Endothelial cell of umbilical vein (primary cell): ENCODE results near the gene NXPE2. TPM values are rescaled to one million over a fixed set of nuclear protein-coding genes. Genes with fewer than 3 reads are reported as not detected.
A peak's percentile ranks its signal among the peaks of the same experiment; 100 is the strongest.
"Not testable (repeated sequence)": the region's sequence is repeated elsewhere in the genome, so short reads cannot be mapped to it uniquely, and the experiment has no call there.

ENCODE experiments used
- Bru-seq: library from RNA; stranded (reverse); fragments of 400-500 nt; gene quantifications from one replicate; lab custom pipeline; 2021; lab: Mats Ljungman, UMichigan
- BruChase-seq, 2 experiments: library from RNA; stranded (reverse); fragments of 400-500 nt; gene quantifications; one replicate each; lab custom pipeline; 2021; lab: Mats Ljungman, UMichigan
- BruUV-seq: library from RNA; stranded (reverse); fragments of 400-500 nt; replicated peaks from 2 replicates; lab custom pipeline; 2021; lab: Mats Ljungman, UMichigan
- CTCF ChIA-PET: fragments of 300-600, 350-600 bp; sonication (Branson Sonifier 250); formaldehyde crosslinking; loops from one replicate; lab custom pipeline; 2021; ENCODE audit warnings: antibody characterized with exemption, inconsistent platforms; lab: Charles Lee
- POLR2A ChIA-PET: fragments of 300-600, 350-600 bp; sonication (Branson Sonifier 250); formaldehyde crosslinking; loops from one replicate; lab custom pipeline; 2021; ENCODE audit warnings: antibody characterized with exemption, inconsistent platforms; lab: Charles Lee
- DNase-seq: peaks from one replicate; pipeline ENCODE4 v3.0.0-alpha.2; 2011; ENCODE audit warnings: low read depth, low spot score
- FAIRE-seq: peaks from 2 replicates; lab custom pipeline; 2011; peaks lifted over from hg19 to GRCh38; lab: Jason Lieb, UNC
- H2AFZ ChIP-seq: 2 replicates; pipeline ENCODE4 v1.6.0; 2012; ENCODE audit warnings: low read depth, low read length, control low read depth, inconsistent platforms
- H3K27ac ChIP-seq: 2 replicates; pipeline ENCODE4 v1.5.1; 2011; ENCODE audit warnings: low read depth, mild to moderate bottlenecking, control low read depth, low read length, moderate library complexity; ENCODE audit not compliant: insufficient read depth
- H3K27me3 ChIP-seq, 2 experiments: 2 replicates each; pipeline versions ENCODE4 v1.6.0 to v1.6.1; 2011; ENCODE audit warnings: low read length in 2 of 2, mixed read lengths in 1 of 2; ENCODE audit not compliant: control insufficient read depth in 2 of 2, insufficient read depth in 2 of 2
- H3K36me3 ChIP-seq, 2 experiments: 2 replicates in 1 of 2; 3 replicates in 1 of 2; pipeline ENCODE4 v1.5.1; 2011; ENCODE audit warnings: low read length in 2 of 2, mild to moderate bottlenecking in 1 of 2, moderate library complexity in 1 of 2; ENCODE audit not compliant: control insufficient read depth in 2 of 2, insufficient read depth in 2 of 2; ENCODE audit errors: extremely low read depth in 1 of 2
- H3K4me1 ChIP-seq: 3 replicates; pipeline ENCODE4 v1.5.1; 2011; ENCODE audit warnings: mild to moderate bottlenecking, low read length; ENCODE audit not compliant: control insufficient read depth, insufficient read depth; ENCODE audit errors: extremely low read depth
- H3K4me2 ChIP-seq: 2 replicates; pipeline ENCODE4 v1.6.1; 2011; ENCODE audit warnings: low read length, control low read depth, mixed read lengths; ENCODE audit not compliant: insufficient read depth
- H3K4me3 ChIP-seq, 3 experiments: fragments of 200-600 bp in 1 of 3; sonication (generic), shearing (Covaris generic) in 1 of 3; replicated peaks in 1 of 3; 2 replicates each; pipeline ENCODE4 v1.5.1; 2011 to 2016; ENCODE audit warnings: control low read depth in 3 of 3, low read length in 3 of 3, mild to moderate bottlenecking in 2 of 3, inconsistent platforms in 1 of 3, low read depth in 1 of 3, moderate library complexity in 1 of 3; ENCODE audit not compliant: insufficient read depth in 1 of 3
- H3K79me2 ChIP-seq: 2 replicates; pipeline ENCODE4 v1.6.0; 2012; ENCODE audit warnings: low read length, inconsistent platforms; ENCODE audit not compliant: control insufficient read depth, insufficient read depth
- H3K9ac ChIP-seq: replicated peaks from 2 replicates; pipeline ENCODE3; 2011; ENCODE audit warnings: low read length, control low read depth; ENCODE audit not compliant: insufficient read depth; ENCODE audit errors: extremely low read depth
- H3K9me1 ChIP-seq: replicated peaks from 3 replicates; pipeline ENCODE4 v1.6.0; 2011; ENCODE audit warnings: mild to moderate bottlenecking, low read length; ENCODE audit not compliant: control insufficient read depth, insufficient read depth; ENCODE audit errors: extremely low read depth
- H3K9me3 ChIP-seq: replicated peaks from 2 replicates; pipeline ENCODE4 v1.5.1; 2012; ENCODE audit warnings: low read length, inconsistent platforms; ENCODE audit not compliant: control insufficient read depth, insufficient read depth
- H4K20me1 ChIP-seq: replicated peaks from 2 replicates; pipeline ENCODE3; 2011; ENCODE audit warnings: mild to moderate bottlenecking, low read length; ENCODE audit not compliant: control insufficient read depth, insufficient read depth; ENCODE audit errors: extremely low read depth
- EZH2 ChIP-seq: IDR thresholded peaks from 2 replicates; pipeline ENCODE4 v1.6.1; 2012; ENCODE audit warnings: borderline replicate concordance, low read depth, mild to moderate bottlenecking, moderate library complexity, low read length, inconsistent platforms; ENCODE audit not compliant: severe bottlenecking
- FOS ChIP-seq: IDR thresholded peaks from 2 replicates; pipeline ENCODE4 v1.6.1; 2011; ENCODE audit warnings: mild to moderate bottlenecking, low read length, moderate library complexity, borderline replicate concordance; ENCODE audit not compliant: insufficient read depth
- dilution Hi-C: fragments of 300-500 bp; cut with MboI; formaldehyde crosslinking; loops from one replicate; pipeline ENCODE4 v1.15.0; 2019; ENCODE audit warnings: low sequenced_read_pairs; ENCODE audit not compliant: extremely low pct_ligation_motif_present
- intact Hi-C: fragments of 100-400 bp; cut with micrococcal nuclease; formaldehyde crosslinking; loops from one replicate; pipeline ENCODE4 v1.10.0; 2022
- long read RNA-seq: library from polyadenylated mRNA; stranded (forward); transcript quantifications from one replicate; pipeline ENCODE4 v2.0.0, GENCODE V29; 2021
- polyA minus RNA-seq, 3 experiments: library from RNA; depleted of rRNA, polyadenylated mRNA; stranded (reverse); fragments of >200 nt; gene quantifications; 1 replicate in 1 of 3; 2 replicates in 2 of 3; pipeline ENCODE4 v1.2.3, GENCODE V29; 2011
- polyA plus RNA-seq, 4 experiments: library from polyadenylated mRNA; depleted of rRNA in 3 of 4; stranded (reverse) in 3 of 4; unstranded in 1 of 4; fragments of >200 nt; gene quantifications; 2 replicates each; pipeline versions ENCODE4 v1.2.1 to v1.2.3, GENCODE V29; 2011 to 2012; ENCODE audit warnings: missing spikeins in 1 of 4
- total RNA-seq: library from RNA; stranded (reverse); gene quantifications from 2 replicates; pipeline ENCODE4 v1.2.3, GENCODE V29; 2021

The NXPE2 gene
- total RNA-seq (not detected in 2 replicates), polyA plus RNA-seq (not detected in 2 replicates), polyA minus RNA-seq (0.19 TPM in 1 of 2 replicates, not detected in the other), Bru-seq, nascent RNA (percentile 21 among the genes with signal in this experiment), BruChase-seq, experiment 1, labeled RNA remaining after a 6-hour chase (percentile 17 among the genes with signal in this experiment), BruChase-seq, experiment 2, labeled RNA remaining after a 2-hour chase (percentile 14 among the genes with signal in this experiment)
- not detected in 2 replicates for polyA plus RNA-seq (2011; cell fraction: cytosol; rRNA removed)
- polyA plus RNA-seq (2011; cell fraction: nucleus; rRNA removed), result 0.07 TPM in 1 of 2 replicates, not detected in the other
- polyA plus RNA-seq (2012), result not detected in 2 replicates
- polyA minus RNA-seq (2011; cell fraction: cytosol; rRNA and poly(A)+ RNA removed), result not detected
- 0.29 TPM in 1 of 2 replicates, not detected in the other for polyA minus RNA-seq (2011; cell fraction: nucleus; rRNA and poly(A)+ RNA removed)
- long read RNA-seq, result 0 reads

DNA sequence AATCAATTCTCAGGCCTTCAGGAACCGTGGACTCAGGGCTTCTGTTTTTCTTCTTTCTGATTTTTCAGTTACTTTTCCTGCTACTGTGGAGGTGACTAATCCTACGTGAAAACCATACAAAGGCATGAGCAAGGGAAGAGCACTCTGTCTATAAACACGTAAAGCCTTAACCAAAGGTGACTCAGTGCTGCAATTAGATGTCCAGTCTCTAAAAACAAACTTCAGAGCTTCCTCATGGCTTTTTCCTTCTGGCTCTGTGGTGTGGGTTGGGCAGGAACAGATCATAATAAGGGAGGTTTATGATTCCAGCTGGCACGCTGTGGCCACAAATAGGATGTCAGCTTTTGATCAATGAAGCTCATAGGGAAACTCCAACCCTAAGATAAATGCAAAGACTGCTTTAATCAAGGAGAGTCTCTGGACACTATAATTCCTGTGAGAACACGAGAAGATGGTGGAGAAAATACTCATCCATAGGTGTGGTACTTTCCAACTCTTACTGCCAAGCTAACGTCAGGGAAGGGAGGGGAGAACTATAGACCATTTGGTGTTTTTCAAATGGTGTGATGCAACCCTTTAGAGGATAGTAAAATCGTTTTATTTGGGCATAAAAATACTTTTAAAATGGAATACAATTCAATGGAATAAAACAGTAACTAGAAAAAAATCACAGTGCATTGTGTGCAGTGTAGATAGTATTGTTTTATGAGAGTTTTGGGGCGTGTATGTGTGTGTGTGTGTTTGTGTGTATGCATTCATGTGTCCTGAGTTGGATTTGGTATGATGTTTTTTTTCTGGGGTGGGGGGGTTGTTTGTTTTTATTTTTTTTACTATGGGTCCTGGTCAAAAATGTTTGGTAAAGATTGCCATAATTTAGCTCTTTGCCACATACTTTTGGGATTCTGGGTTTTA lies at the start of gene NXPE2:
NXPE2 (plus strand) TSS at position 403 of the 912 bp plus-strand sequence; CDS start at position 452, 49 bp downstream.
- Histone ChIP-seq H3K27me3 (no peaks in the 10 kb centered on the region), H2AFZ (no peak within 1 kb of the TSS), H3K79me2 (no peaks in the 10 kb centered on the region), H3K27ac (no peak within 1 kb of the TSS), H4K20me1 (no peaks in the 10 kb centered on the region), H3K9me1 (no peaks in the 10 kb centered on the region), H3K9me3 (no peaks in the 10 kb centered on the region), H3K4me3 (no peak within 1 kb of the TSS), H3K9ac (no peak within 1 kb of the TSS), H3K4me1 (no peaks in the 10 kb centered on the region), H3K4me2 (no peak within 1 kb of the TSS), H3K36me3 (no peaks in the 10 kb centered on the region)
- dilution Hi-C loops (no loop called here), intact Hi-C loops (no loop called here)
- no TSS peak for BruUV-seq
- no peak for FAIRE-seq
- CTCF ChIA-PET, result no interaction called here
- TF ChIP-seq FOS (peak; percentile 12), EZH2 (no peak)
- POLR2A ChIA-PET, result interaction anchor here (0.7 kb wide), 1 partner anchor 321 kb away, joined by 3 read pairs; no protein-coding TSS in a partner anchor
- no peak for DNase-seq

DNA sequence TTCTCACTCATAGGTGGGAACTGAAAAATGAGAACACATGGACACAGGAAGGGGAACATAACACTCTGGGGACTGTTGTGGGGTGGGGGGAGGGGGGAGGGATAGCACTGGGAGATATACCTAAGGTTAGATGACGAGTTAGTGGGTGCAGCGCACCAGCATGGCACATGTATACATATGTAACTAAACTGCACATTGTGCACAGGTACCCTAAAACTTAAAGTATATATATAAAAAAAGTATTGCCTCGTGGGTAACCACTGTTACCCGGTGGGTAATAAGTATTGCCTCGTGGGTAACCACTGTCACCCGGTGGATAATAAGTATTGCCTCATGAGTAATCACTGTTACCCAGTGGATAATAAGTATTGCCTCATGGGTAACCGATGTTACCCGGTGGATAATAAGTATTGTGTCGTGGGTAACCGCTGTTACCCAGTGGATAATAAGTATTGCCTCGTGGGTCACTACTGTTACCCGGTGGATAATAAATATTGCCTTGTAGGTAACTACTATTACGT lies 46.8 kb upstream of the NXPE2 start:
- H3K9ac ChIP-seq, H3K4me3 ChIP-seq, H3K4me1 ChIP-seq, H2AFZ ChIP-seq, CTCF ChIA-PET, H3K9me3 ChIP-seq, FAIRE-seq, H3K36me3 ChIP-seq, dilution Hi-C loops, H3K27ac ChIP-seq, intact Hi-C loops, H4K20me1 ChIP-seq, H3K4me2 ChIP-seq, BruUV-seq, H3K79me2 ChIP-seq, POLR2A ChIA-PET, DNase-seq, H3K27me3 ChIP-seq, H3K9me1 ChIP-seq: not testable (repeated sequence)

DNA sequence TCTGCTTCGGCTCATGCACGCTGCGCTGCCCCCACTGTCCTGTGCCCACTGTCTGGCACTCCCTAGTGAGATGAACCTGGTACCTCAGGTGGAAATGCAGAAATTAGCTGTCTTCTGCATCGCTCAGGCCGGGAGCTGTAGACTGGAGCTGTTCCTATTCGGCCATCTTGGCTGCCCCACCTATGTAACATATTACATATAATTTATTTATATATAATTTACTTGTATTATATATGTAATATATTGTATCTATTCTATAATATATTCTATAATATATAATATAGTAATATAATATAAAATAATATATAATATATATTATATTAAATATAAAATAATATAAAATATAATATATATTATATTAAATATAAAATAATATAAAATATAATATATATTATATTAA lies 38.9 kb upstream of the NXPE2 start:
- POLR2A ChIA-PET, result not testable (repeated sequence)

More for the DNA sequence above, 38.9 kb upstream of the NXPE2 start:
- H4K20me1 ChIP-seq, BruUV-seq, dilution Hi-C loops, H3K9ac ChIP-seq, intact Hi-C loops, H2AFZ ChIP-seq, H3K9me1 ChIP-seq, CTCF ChIA-PET, H3K4me3 ChIP-seq, H3K4me1 ChIP-seq, DNase-seq, H3K9me3 ChIP-seq, H3K4me2 ChIP-seq, H3K36me3 ChIP-seq, H3K79me2 ChIP-seq, FAIRE-seq, H3K27me3 ChIP-seq, H3K27ac ChIP-seq: not testable (repeated sequence)
